Measurements from ENCODE around the gene KRTAP4-9.

GRCh38 chr17:41098481-41098880 lies 6.7 kb upstream of the KRTAP4-9 start:
- TF ChIP-seq, protein P1, sequence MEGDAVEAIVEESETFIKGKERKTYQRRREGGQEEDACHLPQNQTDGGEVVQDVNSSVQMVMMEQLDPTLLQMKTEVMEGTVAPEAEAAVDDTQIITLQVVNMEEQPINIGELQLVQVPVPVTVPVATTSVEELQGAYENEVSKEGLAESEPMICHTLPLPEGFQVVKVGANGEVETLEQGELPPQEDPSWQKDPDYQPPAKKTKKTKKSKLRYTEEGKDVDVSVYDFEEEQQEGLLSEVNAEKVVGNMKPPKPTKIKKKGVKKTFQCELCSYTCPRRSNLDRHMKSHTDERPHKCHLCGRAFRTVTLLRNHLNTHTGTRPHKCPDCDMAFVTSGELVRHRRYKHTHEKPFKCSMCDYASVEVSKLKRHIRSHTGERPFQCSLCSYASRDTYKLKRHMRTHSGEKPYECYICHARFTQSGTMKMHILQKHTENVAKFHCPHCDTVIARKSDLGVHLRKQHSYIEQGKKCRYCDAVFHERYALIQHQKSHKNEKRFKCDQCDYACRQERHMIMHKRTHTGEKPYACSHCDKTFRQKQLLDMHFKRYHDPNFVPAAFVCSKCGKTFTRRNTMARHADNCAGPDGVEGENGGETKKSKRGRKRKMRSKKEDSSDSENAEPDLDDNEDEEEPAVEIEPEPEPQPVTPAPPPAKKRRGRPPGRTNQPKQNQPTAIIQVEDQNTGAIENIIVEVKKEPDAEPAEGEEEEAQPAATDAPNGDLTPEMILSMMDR (IDR thresholded peaks at IDR 0.05), result no peak
- TF ChIP-seq POLR2A (IDR thresholded peaks at IDR 0.05), result no peak
